ENCODE results near the gene RAPH1. TPM values are rescaled to one million over a fixed set of nuclear protein-coding genes. Genes with fewer than 3 reads are reported as not detected.

The RAPH1 gene
- polyA plus RNA-seq, 1 donor (not counting 4 experiments of a cell fraction or from before 2014, with no cell fraction given), result 2.9 TPM

- H4K20me1 ChIP-seq (ENCODE audit: control insufficient read depth, extremely low read depth, insufficient read depth, low read length), result no peaks in the 10 kb centered on the region
- no peaks in the 10 kb centered on the region for H3K27me3 ChIP-seq (ENCODE audit: control insufficient read depth, extremely low read depth, insufficient read depth, low read length)
- FAIRE-seq (no peak), DNase-seq (ENCODE audit: low read depth, low spot score) (no peak)
- H3K9me1 ChIP-seq (ENCODE audit: control insufficient read depth, extremely low read depth, insufficient read depth, low read length), result no peaks in the 10 kb centered on the region
- H3K4me2 ChIP-seq (ENCODE audit: control insufficient read depth, extremely low read depth, insufficient read depth, low read depth, low read length), result no peak overlapping the region
- dilution Hi-C loops (cut with MboI; ENCODE audit: extremely low pct_ligation_motif_present, low sequenced_read_pairs), result no loop called here
- TF ChIP-seq EZH2 (IDR thresholded peaks at IDR 0.05; ENCODE audit: low read length) (no peak), CTCF (optimal IDR thresholded peaks at IDR 0.05 in 1 of 3, IDR thresholded peaks at IDR 0.05 in 1 of 3, conservative IDR thresholded peaks at IDR 0.05 in 1 of 3; ENCODE audit: extremely low read depth in 1 of 3, insufficient read depth in 2 of 3, low read length in 3 of 3) (no peak)
- H3K79me2 ChIP-seq (ENCODE audit: control insufficient read depth, insufficient read depth, low read length), result no peaks in the 10 kb centered on the region
- no peak overlapping the region for H2AFZ ChIP-seq (ENCODE audit: control insufficient read depth, low read length)
- no peaks in the 10 kb centered on the region for H3K9me3 ChIP-seq (ENCODE audit: control insufficient read depth, low read depth, low read length)
- no peak overlapping the region for H3K27ac ChIP-seq (ENCODE audit: control insufficient read depth, insufficient read depth, low read length)
- H3K4me1 ChIP-seq (ENCODE audit: control insufficient read depth, extremely low read depth, insufficient read depth, low read length), result no peaks in the 10 kb centered on the region
- H3K4me3 ChIP-seq (ENCODE audit: control insufficient read depth in 2 of 3, extremely low read depth in 1 of 3, insufficient read depth in 2 of 3, low read depth in 1 of 3, low read length in 3 of 3), result no peak overlapping the region
- no peak overlapping the region for H3K9ac ChIP-seq (ENCODE audit: control insufficient read depth, extremely low read depth, insufficient read depth, low read length)
- H3K36me3 ChIP-seq (ENCODE audit: control insufficient read depth in 2 of 2, extremely low read depth in 1 of 2, insufficient read depth in 2 of 2, low read length in 2 of 2), result peaks cover 9 to 11% of the 10 kb centered on the region in 2 experiments
Measured at GRCh38 chr2:203440671-203441070, 94.4 kb downstream of the RAPH1 start.

DNA sequence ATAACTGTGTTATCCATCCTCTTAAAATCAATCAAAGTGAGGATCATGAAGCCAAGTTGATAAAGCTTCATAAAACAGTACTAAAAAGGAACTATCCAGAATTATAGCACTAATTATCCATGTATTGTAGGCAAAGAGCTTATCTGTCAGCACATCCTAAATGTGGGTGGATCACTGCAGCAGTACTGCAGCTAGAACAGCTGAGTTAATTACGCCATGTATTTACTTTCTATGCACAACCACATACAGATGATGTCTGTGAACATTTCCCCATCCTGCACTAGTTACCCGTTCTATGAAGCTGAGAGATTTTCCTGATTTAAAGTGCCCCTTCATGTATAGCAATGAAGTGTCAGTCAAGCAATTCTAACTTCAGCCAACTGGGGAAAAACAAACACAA lies 96.6 kb downstream of the RAPH1 start:
- Histone ChIP-seq H3K4me1 (ENCODE audit: control insufficient read depth, extremely low read depth, insufficient read depth, low read length) (no peaks in the 10 kb centered on the region), H4K20me1 (ENCODE audit: control insufficient read depth, extremely low read depth, insufficient read depth, low read length) (no peaks in the 10 kb centered on the region), H3K36me3 (ENCODE audit: control insufficient read depth in 2 of 2, extremely low read depth in 1 of 2, insufficient read depth in 2 of 2, low read length in 2 of 2) (peaks cover 8 to 11% of the 10 kb centered on the region in 2 experiments), H3K27me3 (ENCODE audit: control insufficient read depth, extremely low read depth, insufficient read depth, low read length) (no peaks in the 10 kb centered on the region), H3K9me1 (ENCODE audit: control insufficient read depth, extremely low read depth, insufficient read depth, low read length) (no peaks in the 10 kb centered on the region), H3K9ac (ENCODE audit: control insufficient read depth, extremely low read depth, insufficient read depth, low read length) (no peak overlapping the region), H2AFZ (ENCODE audit: control insufficient read depth, low read length) (no peak overlapping the region), H3K4me3 (ENCODE audit: control insufficient read depth in 2 of 3, extremely low read depth in 1 of 3, insufficient read depth in 2 of 3, low read depth in 1 of 3, low read length in 3 of 3) (no peak overlapping the region), H3K9me3 (ENCODE audit: control insufficient read depth, low read depth, low read length) (no peaks in the 10 kb centered on the region), H3K4me2 (ENCODE audit: control insufficient read depth, extremely low read depth, insufficient read depth, low read depth, low read length) (no peak overlapping the region), H3K79me2 (ENCODE audit: control insufficient read depth, insufficient read depth, low read length) (no peaks in the 10 kb centered on the region), H3K27ac (ENCODE audit: control insufficient read depth, insufficient read depth, low read length) (no peak overlapping the region)
- no peak for DNase-seq (ENCODE audit: low read depth, low spot score)
- FAIRE-seq, result no peak
- TF ChIP-seq CTCF (optimal IDR thresholded peaks at IDR 0.05 in 1 of 3, IDR thresholded peaks at IDR 0.05 in 1 of 3, conservative IDR thresholded peaks at IDR 0.05 in 1 of 3; ENCODE audit: extremely low read depth in 1 of 3, insufficient read depth in 2 of 3, low read length in 3 of 3) (no peak), EZH2 (IDR thresholded peaks at IDR 0.05; ENCODE audit: low read length) (no peak)
- dilution Hi-C loops (cut with MboI; ENCODE audit: extremely low pct_ligation_motif_present, low sequenced_read_pairs), result no loop called here
